OCI-LY3 (cell line): ENCODE results near the gene COL6A2.

Source experiments
- EZH2phosphoT487 ChIP-seq: fragments of 200-600 bp; shearing (Covaris generic); IDR thresholded peaks from 2 replicates; pipeline ENCODE4 v1.6.1; 2018; ENCODE audit warnings: antibody characterized with exemption, mixed run types, low read depth
- TF ChIP-seq, protein P1 (sequence below): fragments of 200-600, 300-600 bp; sonication (generic); IDR thresholded peaks from 2 replicates; pipeline ENCODE4 v1.5.1; 2014; ENCODE audit warnings: antibody characterized with exemption, low read length, low read depth

DNA sequence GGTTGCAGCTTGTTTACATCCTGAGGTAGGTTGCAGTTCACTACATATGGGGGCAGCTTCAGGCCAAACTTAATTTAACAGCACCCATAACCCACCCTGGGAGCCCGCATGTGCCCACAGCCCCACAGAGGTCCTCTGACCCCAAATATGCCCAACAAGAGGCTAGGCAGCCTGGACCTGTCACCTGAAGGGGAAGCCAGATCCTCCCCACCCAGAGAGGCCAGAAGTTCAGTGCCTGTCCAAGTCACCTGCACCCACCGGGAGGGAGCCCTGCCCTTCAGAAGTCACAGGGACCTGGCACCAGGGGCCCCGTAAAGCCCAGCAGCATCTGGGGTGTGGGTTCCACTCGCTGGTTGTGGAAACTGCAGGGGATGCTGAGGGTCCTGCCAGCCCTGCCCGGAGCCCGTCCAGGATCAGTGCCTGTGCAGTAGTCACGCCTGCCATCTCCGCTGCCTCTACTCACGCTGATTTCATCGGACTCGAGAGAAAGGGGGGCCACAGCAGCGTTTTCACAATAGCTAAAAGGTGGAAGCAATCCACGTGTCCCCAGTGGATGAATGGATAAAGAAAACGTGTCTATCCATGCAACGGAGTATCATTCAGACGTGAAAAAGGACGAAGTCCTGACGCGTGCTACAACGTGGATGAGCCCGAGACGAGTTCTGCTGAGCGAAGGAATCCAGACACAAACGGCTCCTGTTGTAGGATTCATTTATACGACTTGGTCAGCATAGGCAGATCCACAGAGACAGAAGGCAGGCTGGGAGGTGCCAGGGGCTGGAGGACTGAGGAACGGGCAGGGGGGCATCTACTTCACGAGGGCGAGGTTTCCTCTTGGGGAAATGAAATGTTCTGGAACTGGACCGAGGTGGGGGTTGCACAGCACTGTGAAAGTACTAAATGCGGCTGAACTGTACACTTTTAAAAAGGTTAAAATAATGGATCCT, 33.9 kb upstream of the COL6A2 start:
- TF ChIP-seq, protein P1, sequence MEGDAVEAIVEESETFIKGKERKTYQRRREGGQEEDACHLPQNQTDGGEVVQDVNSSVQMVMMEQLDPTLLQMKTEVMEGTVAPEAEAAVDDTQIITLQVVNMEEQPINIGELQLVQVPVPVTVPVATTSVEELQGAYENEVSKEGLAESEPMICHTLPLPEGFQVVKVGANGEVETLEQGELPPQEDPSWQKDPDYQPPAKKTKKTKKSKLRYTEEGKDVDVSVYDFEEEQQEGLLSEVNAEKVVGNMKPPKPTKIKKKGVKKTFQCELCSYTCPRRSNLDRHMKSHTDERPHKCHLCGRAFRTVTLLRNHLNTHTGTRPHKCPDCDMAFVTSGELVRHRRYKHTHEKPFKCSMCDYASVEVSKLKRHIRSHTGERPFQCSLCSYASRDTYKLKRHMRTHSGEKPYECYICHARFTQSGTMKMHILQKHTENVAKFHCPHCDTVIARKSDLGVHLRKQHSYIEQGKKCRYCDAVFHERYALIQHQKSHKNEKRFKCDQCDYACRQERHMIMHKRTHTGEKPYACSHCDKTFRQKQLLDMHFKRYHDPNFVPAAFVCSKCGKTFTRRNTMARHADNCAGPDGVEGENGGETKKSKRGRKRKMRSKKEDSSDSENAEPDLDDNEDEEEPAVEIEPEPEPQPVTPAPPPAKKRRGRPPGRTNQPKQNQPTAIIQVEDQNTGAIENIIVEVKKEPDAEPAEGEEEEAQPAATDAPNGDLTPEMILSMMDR, result no peak
- no peak for TF ChIP-seq EZH2phosphoT487
